Vagina (tissue), 2 donors: ENCODE measurements around the gene EIPR1. TPM values are rescaled to one million over a fixed set of nuclear protein-coding genes. Genes with fewer than 3 reads are reported as not detected.

Experiments
- DNase-seq, 2 donors: peaks; one replicate each; pipeline ENCODE4 v3.0.0-alpha.2; 2017; ENCODE audit errors: extremely low spot score in 2 of 2
- H3K27ac ChIP-seq: fragments of 200-600 bp; sonication (generic); one replicate; pipeline ENCODE4 v1.5.1; 2019
- H3K27me3 ChIP-seq: fragments of 200-600 bp; sonication (generic); one replicate; pipeline ENCODE4 v1.5.1; 2019
- H3K36me3 ChIP-seq, 2 donors: fragments of 200-600 bp; sonication (generic); one replicate each; pipeline ENCODE4 v1.5.1; 2017 to 2019
- H3K4me1 ChIP-seq: fragments of 200-600 bp; sonication (generic); one replicate; pipeline ENCODE4 v1.5.1; 2019
- H3K4me3 ChIP-seq, 2 donors: fragments of 200-600 bp; sonication (generic); 1 replicate in 1 of 2; 2 replicates in 1 of 2; pipeline ENCODE4 v1.5.1; 2016 to 2019
- H3K9me3 ChIP-seq: fragments of 200-600 bp; sonication (generic); one replicate; pipeline ENCODE4 v1.5.1; 2019
- CTCF ChIP-seq, 3 experiments: fragments of 450-650 bp in 2 of 3; fragments of 200-600 bp in 1 of 3; sonication (generic) in 1 of 3; IDR thresholded peaks; one replicate each; pipeline ENCODE4 v1.5.1; 2017 to 2019; ENCODE audit warnings: antibody characterized with exemption in 3 of 3, mild to moderate bottlenecking in 2 of 3, moderate library complexity in 2 of 3
- POLR2A ChIP-seq, 2 donors: fragments of 450-650 bp; IDR thresholded peaks; one replicate each; pipeline ENCODE4 v1.6.1; 2017; ENCODE audit warnings: antibody characterized with exemption in 2 of 2, mild to moderate bottlenecking in 2 of 2, moderate library complexity in 2 of 2
- POLR2AphosphoS5 ChIP-seq, 2 donors: sonication (generic); formaldehyde crosslinking; IDR thresholded peaks; one replicate each; pipeline ENCODE4 v1.9.0; 2017; ENCODE audit warnings: antibody characterized with exemption in 2 of 2, mild to moderate bottlenecking in 2 of 2, low read depth in 1 of 2; ENCODE audit not compliant: insufficient read depth in 1 of 2
- intact Hi-C: fragments of 100-400 bp; cut with DNase I; formaldehyde crosslinking; loops from one replicate; pipeline ENCODE4 v1.15.1; 2023
- total RNA-seq: library from RNA; depleted of rRNA; stranded (reverse); fragments of >200 nt; gene quantifications from one replicate; pipeline ENCODE4 v1.2.3, GENCODE V29; 2016

The EIPR1 gene
- total RNA-seq, 1 donor from 2014 or later: 39.8 TPM

GRCh38 chr2:3408781-3409180 lies 31.2 kb upstream of the EIPR1 start:
- no peak for DNase-seq
- TF ChIP-seq POLR2A (IDR thresholded peaks at IDR 0.05): no peak
- TF ChIP-seq POLR2AphosphoS5 (IDR thresholded peaks at IDR 0.05; ENCODE audit: insufficient read depth in 1 of 2, low read depth in 1 of 2): no peak
- TF ChIP-seq CTCF (IDR thresholded peaks at IDR 0.05): no peak
- H3K36me3 ChIP-seq: no peaks in the 10 kb centered on the region
- intact Hi-C loops: no loop called here
- H3K27me3 ChIP-seq: no peaks in the 10 kb centered on the region
- peaks cover 27% of the 10 kb centered on the region for H3K4me1 ChIP-seq
- no peaks in the 10 kb centered on the region for H3K9me3 ChIP-seq
- H3K27ac ChIP-seq: no peak overlapping the region
- H3K4me3 ChIP-seq: no peak overlapping the region

- Histone ChIP-seq H3K27me3 (no peaks in the 10 kb centered on the region), H3K27ac (no peak overlapping the region), H3K4me3 (no peak overlapping the region), H3K4me1 (peaks cover 30% of the 10 kb centered on the region), H3K9me3 (no peaks in the 10 kb centered on the region), H3K36me3 (peaks cover 0 to 14% of the 10 kb centered on the region in 2 donors)
- intact Hi-C loops: no loop called here
- TF ChIP-seq CTCF (IDR thresholded peaks at IDR 0.05) (no peak), POLR2AphosphoS5 (IDR thresholded peaks at IDR 0.05; ENCODE audit: insufficient read depth in 1 of 2, low read depth in 1 of 2) (no peak), POLR2A (IDR thresholded peaks at IDR 0.05) (no peak)
- no peak for DNase-seq
These were observed 28.9 kb upstream of the EIPR1 start for GRCh38 chr2:3406501-3406900.

- no peak for DNase-seq
- H3K4me3 ChIP-seq: no peak overlapping the region
- TF ChIP-seq POLR2AphosphoS5 (IDR thresholded peaks at IDR 0.05; ENCODE audit: insufficient read depth in 1 of 2, low read depth in 1 of 2): no peak
- TF ChIP-seq POLR2A (IDR thresholded peaks at IDR 0.05): no peak
- no peak for TF ChIP-seq CTCF (IDR thresholded peaks at IDR 0.05)
- peaks cover 0 to 14% of the 10 kb centered on the region in 2 donors for H3K36me3 ChIP-seq
- H3K9me3 ChIP-seq: no peaks in the 10 kb centered on the region
- intact Hi-C loops: no loop called here
- no peaks in the 10 kb centered on the region for H3K27me3 ChIP-seq
- H3K4me1 ChIP-seq: peaks cover 30% of the 10 kb centered on the region
- no peak overlapping the region for H3K27ac ChIP-seq
These were observed 28.3 kb upstream of the EIPR1 start for GRCh38 chr2:3405876-3406275.

- no peak overlapping the region for H3K27ac ChIP-seq
- H3K9me3 ChIP-seq: no peaks in the 10 kb centered on the region
- peaks cover 0 to 14% of the 10 kb centered on the region in 2 donors for H3K36me3 ChIP-seq
- no peaks in the 10 kb centered on the region for H3K27me3 ChIP-seq
- intact Hi-C loops: no loop called here
- no peak for DNase-seq
- no peak overlapping the region for H3K4me3 ChIP-seq
- peaks cover 30% of the 10 kb centered on the region for H3K4me1 ChIP-seq
- no peak for TF ChIP-seq POLR2AphosphoS5 (IDR thresholded peaks at IDR 0.05; ENCODE audit: insufficient read depth in 1 of 2, low read depth in 1 of 2)
- TF ChIP-seq CTCF (IDR thresholded peaks at IDR 0.05): no peak
- TF ChIP-seq POLR2A (IDR thresholded peaks at IDR 0.05): no peak
These were observed 27.7 kb upstream of the EIPR1 start for GRCh38 chr2:3405307-3405706.

- Histone ChIP-seq H3K27me3 (no peaks in the 10 kb centered on the region), H3K4me1 (peaks cover 37% of the 10 kb centered on the region), H3K36me3 (peaks cover 0 to 14% of the 10 kb centered on the region in 2 donors), H3K27ac (no peak overlapping the region), H3K9me3 (no peaks in the 10 kb centered on the region), H3K4me3 (no peak overlapping the region)
- TF ChIP-seq CTCF (IDR thresholded peaks at IDR 0.05): no peak
- intact Hi-C loops: no loop called here
- DNase-seq: no peak
These were observed 26.8 kb upstream of the EIPR1 start for GRCh38 chr2:3404349-3404894.
